ENCODE measurements around the gene PHTF2. TPM values are rescaled to one million over a fixed set of nuclear protein-coding genes. Genes with fewer than 3 reads are reported as not detected.

The PHTF2 gene

GRCh38 chr7:78002715-78003114 lies 204.1 kb downstream of the PHTF2 start:
- Histone ChIP-seq H2AK5ac (ENCODE audit: low read length) (no peak overlapping the region), H2BK15ac (replicated peaks; ENCODE audit: low read depth) (no peak overlapping the region), H3K4ac (ENCODE audit: low read depth, low read length) (no peak overlapping the region), H3K56ac (ENCODE audit: low read length) (no peak overlapping the region), H4K5ac (ENCODE audit: low read length) (no peak overlapping the region), H4K8ac (ENCODE audit: low read depth, low read length) (no peak overlapping the region), H3K9ac (ENCODE audit: low read length) (no peak overlapping the region), H3K27ac (ENCODE audit: low read depth, low read length) (no peak overlapping the region), H3K4me3 (ENCODE audit: low read length) (no peak overlapping the region), H3K4me1 (ENCODE audit: control insufficient read depth, low read depth, low read length) (no peaks in the 10 kb centered on the region), H3K79me2 (ENCODE audit: control insufficient read depth, insufficient read depth, low read length) (no peaks in the 10 kb centered on the region), H3K4me2 (ENCODE audit: low read length) (no peak overlapping the region), H3K27me3 (ENCODE audit: insufficient read depth, low read length, poor library complexity) (no peaks in the 10 kb centered on the region), H2BK120ac (ENCODE audit: low read depth, low read length) (no peak overlapping the region), H3K79me1 (ENCODE audit: low read length) (no peaks in the 10 kb centered on the region), H3K36me3 (ENCODE audit: control insufficient read depth, insufficient read depth, low read length) (no peaks in the 10 kb centered on the region), H3K23ac (ENCODE audit: low read length) (no peak overlapping the region), H2BK5ac (ENCODE audit: low read length) (no peak overlapping the region), H3K18ac (ENCODE audit: low read length) (no peak overlapping the region)
- WGBS (ENCODE audit: extremely low coverage, insufficient coverage, low lambda C conversion rate), result no CpG with 5 or more reads among the region's 4 CpGs
- DNase-seq, result no peak

DNA sequence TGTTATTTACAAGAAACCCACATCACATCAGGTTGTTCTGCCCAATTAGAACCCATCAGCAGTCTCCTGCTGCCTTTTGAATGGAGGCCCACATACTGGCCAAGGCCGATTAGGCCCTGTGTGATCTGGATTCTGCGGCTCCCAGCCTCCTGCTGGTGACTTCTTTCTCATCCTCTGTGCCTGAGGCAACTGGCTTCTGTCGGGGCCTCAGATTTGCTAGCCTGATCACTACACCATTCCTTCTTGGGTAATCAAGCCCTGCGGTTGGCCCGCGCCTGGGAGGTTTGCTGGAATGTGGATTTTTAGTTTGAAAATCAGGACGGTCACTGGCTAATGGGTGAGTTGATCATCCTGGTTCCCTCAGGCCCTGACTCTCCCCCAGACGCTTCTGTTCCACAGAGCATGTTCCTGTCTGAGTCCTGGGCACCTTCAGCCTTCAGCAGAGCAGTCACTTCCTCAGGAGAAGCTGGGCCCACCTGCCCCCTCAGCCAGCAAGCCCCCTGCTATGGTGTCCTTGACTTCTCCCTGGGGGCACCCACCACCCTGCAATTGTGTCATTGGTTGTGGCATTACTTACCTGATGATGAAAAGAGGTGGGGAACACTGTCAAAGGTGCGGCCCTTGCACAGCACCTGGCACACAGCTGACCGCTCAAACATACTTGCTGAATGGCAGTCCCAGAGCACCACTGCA lies 207.6 kb downstream of the PHTF2 start:
- no peaks in the 10 kb centered on the region for H3K79me1 ChIP-seq (ENCODE audit: low read length)
- no peak overlapping the region for H2AK5ac ChIP-seq (ENCODE audit: low read length)
- no peak overlapping the region for H3K9ac ChIP-seq (ENCODE audit: low read length)
- no peaks in the 10 kb centered on the region for H3K36me3 ChIP-seq (ENCODE audit: control insufficient read depth, insufficient read depth, low read length)
- no peak overlapping the region for H3K4me3 ChIP-seq (ENCODE audit: low read length)
- no CpG with 5 or more reads among the region's 10 CpGs for WGBS (ENCODE audit: extremely low coverage, insufficient coverage, low lambda C conversion rate)
- no peak overlapping the region for H4K5ac ChIP-seq (ENCODE audit: low read length)
- H2BK5ac ChIP-seq (ENCODE audit: low read length), result no peak overlapping the region
- no peaks in the 10 kb centered on the region for H3K27me3 ChIP-seq (ENCODE audit: insufficient read depth, low read length, poor library complexity)
- H3K27ac ChIP-seq (ENCODE audit: low read depth, low read length), result no peak overlapping the region
- H3K56ac ChIP-seq (ENCODE audit: low read length), result no peak overlapping the region
- H4K8ac ChIP-seq (ENCODE audit: low read depth, low read length), result no peak overlapping the region
- peak; percentile 73 for DNase-seq
- H2BK120ac ChIP-seq (ENCODE audit: low read depth, low read length), result no peak overlapping the region
- H3K4me2 ChIP-seq (ENCODE audit: low read length), result no peak overlapping the region
- H3K18ac ChIP-seq (ENCODE audit: low read length), result no peak overlapping the region
- H2BK15ac ChIP-seq (replicated peaks; ENCODE audit: low read depth), result no peak overlapping the region
- no peaks in the 10 kb centered on the region for H3K79me2 ChIP-seq (ENCODE audit: control insufficient read depth, insufficient read depth, low read length)
- H3K4ac ChIP-seq (ENCODE audit: low read depth, low read length), result no peak overlapping the region
- no peak overlapping the region for H3K23ac ChIP-seq (ENCODE audit: low read length)
- H3K4me1 ChIP-seq (ENCODE audit: control insufficient read depth, low read depth, low read length), result no peaks in the 10 kb centered on the region

Small RNA genes within 50 kb of the gene (small RNA-seq; reads per million reads assigned to genes)
- gene RF00019 (ENCODE audit: insufficient read depth), result not detected
